GM23338 (cell line): Measurements from ENCODE around the gene KIRREL3.

Source experiments
- CREB1 ChIP-seq: fragments of 250-450 bp; sonication (Bioruptor Pico); IDR thresholded peaks from 2 replicates; pipeline ENCODE4 v1.5.0; 2020; ENCODE audit warnings: low read depth, mild to moderate bottlenecking, moderate library complexity
- ETS1 ChIP-seq: IDR thresholded peaks from 2 replicates; pipeline ENCODE4 v1.6.1; 2016; ENCODE audit warnings: antibody characterized with exemption
- EZH2 ChIP-seq: fragments of 200-600 bp; sonication (generic); IDR thresholded peaks from one replicate; pipeline ENCODE4 v1.8.0; 2017; ENCODE audit warnings: antibody characterized with exemption, mild to moderate bottlenecking, low read depth; ENCODE audit not compliant: unreplicated experiment
- EZH2phosphoT487 ChIP-seq: fragments of 200-600 bp; sonication (generic); IDR thresholded peaks from one replicate; pipeline ENCODE4 v1.8.1; 2018; ENCODE audit warnings: antibody characterized with exemption; ENCODE audit not compliant: unreplicated experiment
- JUNB ChIP-seq: IDR thresholded peaks from one replicate; pipeline ENCODE4 v1.6.1; 2016; ENCODE audit warnings: antibody characterized with exemption; ENCODE audit not compliant: unreplicated experiment
- POLR2AphosphoS5 ChIP-seq: IDR thresholded peaks from 2 replicates; pipeline ENCODE4 v1.6.1; 2016; ENCODE audit warnings: antibody characterized with exemption, low read depth
- REST ChIP-seq: IDR thresholded peaks from one replicate; pipeline ENCODE4 v1.6.1; 2018; ENCODE audit warnings: antibody characterized with exemption; ENCODE audit not compliant: unreplicated experiment
- STAT1 ChIP-seq: IDR thresholded peaks from one replicate; pipeline ENCODE4 v1.6.1; 2016; ENCODE audit warnings: antibody characterized with exemption; ENCODE audit not compliant: unreplicated experiment
- ZNF114 ChIP-seq: fragments of 250-450 bp; sonication (Bioruptor Pico); IDR thresholded peaks from 2 replicates; pipeline ENCODE4 v1.5.0; 2020; ENCODE audit warnings: mild to moderate bottlenecking, moderate library complexity
- TF ChIP-seq, protein P1 (sequence below), 2 experiments: fragments of 200-600 bp in 1 of 2; sonication (generic) in 1 of 2; conservative IDR thresholded peaks; 2 replicates each; pipeline versions ENCODE4 v1.5.1 to v1.6.1; 2016 to 2017; ENCODE audit warnings: antibody characterized with exemption in 2 of 2, low read depth in 2 of 2, mild to moderate bottlenecking in 2 of 2, moderate library complexity in 1 of 2
- TF ChIP-seq, protein P2 (sequence below): fragments of 250-450 bp; sonication (Bioruptor Pico); IDR thresholded peaks from 2 replicates; pipeline ENCODE4 v1.5.0; 2020; ENCODE audit warnings: mild to moderate bottlenecking, moderate library complexity

DNA sequence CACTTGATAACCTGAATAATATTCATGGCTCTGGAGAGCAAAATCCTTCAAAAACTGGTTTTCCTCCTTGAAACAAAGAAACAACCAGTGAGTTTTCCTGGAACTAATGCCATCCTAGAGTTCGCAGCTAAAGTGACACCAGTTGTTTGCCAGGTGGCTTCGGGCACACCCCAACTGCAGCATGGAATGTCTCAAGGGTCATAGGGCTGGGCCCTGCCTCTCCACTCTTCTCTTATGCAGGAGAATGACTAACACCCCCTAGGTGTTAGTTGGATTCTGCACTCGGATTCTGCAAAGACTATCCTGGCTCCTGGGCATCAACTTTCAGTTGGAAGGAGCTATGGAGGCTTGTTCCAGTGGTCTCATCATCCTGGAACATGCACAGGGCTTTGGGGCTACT is 98.8 kb downstream of the KIRREL3 start:
- TF ChIP-seq, protein P1, sequence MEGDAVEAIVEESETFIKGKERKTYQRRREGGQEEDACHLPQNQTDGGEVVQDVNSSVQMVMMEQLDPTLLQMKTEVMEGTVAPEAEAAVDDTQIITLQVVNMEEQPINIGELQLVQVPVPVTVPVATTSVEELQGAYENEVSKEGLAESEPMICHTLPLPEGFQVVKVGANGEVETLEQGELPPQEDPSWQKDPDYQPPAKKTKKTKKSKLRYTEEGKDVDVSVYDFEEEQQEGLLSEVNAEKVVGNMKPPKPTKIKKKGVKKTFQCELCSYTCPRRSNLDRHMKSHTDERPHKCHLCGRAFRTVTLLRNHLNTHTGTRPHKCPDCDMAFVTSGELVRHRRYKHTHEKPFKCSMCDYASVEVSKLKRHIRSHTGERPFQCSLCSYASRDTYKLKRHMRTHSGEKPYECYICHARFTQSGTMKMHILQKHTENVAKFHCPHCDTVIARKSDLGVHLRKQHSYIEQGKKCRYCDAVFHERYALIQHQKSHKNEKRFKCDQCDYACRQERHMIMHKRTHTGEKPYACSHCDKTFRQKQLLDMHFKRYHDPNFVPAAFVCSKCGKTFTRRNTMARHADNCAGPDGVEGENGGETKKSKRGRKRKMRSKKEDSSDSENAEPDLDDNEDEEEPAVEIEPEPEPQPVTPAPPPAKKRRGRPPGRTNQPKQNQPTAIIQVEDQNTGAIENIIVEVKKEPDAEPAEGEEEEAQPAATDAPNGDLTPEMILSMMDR (conservative IDR thresholded peaks at IDR 0.05; ENCODE audit: low read depth in 2 of 2) = no peak
- no peak for TF ChIP-seq JUNB
- TF ChIP-seq EZH2 = no peak
- TF ChIP-seq POLR2AphosphoS5 = no peak
- no peak for TF ChIP-seq EZH2phosphoT487
- no peak for TF ChIP-seq REST
- TF ChIP-seq, protein P2, sequence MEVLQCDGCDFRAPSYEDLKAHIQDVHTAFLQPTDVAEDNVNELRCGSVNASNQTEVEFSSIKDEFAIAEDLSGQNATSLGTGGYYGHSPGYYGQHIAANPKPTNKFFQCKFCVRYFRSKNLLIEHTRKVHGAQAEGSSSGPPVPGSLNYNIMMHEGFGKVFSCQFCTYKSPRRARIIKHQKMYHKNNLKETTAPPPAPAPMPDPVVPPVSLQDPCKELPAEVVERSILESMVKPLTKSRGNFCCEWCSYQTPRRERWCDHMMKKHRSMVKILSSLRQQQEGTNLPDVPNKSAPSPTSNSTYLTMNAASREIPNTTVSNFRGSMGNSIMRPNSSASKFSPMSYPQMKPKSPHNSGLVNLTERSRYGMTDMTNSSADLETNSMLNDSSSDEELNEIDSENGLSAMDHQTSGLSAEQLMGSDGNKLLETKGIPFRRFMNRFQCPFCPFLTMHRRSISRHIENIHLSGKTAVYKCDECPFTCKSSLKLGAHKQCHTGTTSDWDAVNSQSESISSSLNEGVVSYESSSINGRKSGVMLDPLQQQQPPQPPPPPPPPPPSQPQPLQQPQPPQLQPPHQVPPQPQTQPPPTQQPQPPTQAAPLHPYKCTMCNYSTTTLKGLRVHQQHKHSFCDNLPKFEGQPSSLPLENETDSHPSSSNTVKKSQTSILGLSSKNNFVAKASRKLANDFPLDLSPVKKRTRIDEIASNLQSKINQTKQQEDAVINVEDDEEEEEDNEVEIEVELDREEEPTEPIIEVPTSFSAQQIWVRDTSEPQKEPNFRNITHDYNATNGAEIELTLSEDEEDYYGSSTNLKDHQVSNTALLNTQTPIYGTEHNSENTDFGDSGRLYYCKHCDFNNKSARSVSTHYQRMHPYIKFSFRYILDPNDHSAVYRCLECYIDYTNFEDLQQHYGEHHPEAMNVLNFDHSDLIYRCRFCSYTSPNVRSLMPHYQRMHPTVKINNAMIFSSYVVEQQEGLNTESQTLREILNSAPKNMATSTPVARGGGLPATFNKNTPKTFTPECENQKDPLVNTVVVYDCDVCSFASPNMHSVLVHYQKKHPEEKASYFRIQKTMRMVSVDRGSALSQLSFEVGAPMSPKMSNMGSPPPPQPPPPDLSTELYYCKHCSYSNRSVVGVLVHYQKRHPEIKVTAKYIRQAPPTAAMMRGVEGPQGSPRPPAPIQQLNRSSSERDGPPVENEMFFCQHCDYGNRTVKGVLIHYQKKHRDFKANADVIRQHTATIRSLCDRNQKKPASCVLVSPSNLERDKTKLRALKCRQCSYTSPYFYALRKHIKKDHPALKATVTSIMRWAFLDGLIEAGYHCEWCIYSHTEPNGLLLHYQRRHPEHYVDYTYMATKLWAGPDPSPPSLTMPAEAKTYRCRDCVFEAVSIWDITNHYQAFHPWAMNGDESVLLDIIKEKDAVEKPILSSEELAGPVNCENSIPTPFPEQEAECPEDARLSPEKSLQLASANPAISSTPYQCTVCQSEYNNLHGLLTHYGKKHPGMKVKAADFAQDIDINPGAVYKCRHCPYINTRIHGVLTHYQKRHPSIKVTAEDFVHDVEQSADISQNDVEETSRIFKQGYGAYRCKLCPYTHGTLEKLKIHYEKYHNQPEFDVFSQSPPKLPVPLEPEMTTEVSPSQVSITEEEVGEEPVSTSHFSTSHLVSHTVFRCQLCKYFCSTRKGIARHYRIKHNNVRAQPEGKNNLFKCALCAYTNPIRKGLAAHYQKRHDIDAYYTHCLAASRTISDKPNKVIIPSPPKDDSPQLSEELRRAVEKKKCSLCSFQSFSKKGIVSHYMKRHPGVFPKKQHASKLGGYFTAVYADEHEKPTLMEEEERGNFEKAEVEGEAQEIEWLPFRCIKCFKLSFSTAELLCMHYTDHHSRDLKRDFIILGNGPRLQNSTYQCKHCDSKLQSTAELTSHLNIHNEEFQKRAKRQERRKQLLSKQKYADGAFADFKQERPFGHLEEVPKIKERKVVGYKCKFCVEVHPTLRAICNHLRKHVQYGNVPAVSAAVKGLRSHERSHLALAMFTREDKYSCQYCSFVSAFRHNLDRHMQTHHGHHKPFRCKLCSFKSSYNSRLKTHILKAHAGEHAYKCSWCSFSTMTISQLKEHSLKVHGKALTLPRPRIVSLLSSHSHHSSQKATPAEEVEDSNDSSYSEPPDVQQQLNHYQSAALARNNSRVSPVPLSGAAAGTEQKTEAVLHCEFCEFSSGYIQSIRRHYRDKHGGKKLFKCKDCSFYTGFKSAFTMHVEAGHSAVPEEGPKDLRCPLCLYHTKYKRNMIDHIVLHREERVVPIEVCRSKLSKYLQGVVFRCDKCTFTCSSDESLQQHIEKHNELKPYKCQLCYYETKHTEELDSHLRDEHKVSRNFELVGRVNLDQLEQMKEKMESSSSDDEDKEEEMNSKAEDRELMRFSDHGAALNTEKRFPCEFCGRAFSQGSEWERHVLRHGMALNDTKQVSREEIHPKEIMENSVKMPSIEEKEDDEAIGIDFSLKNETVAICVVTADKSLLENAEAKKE (CRISPR knock-in tag) = no peak
- no peak for TF ChIP-seq CREB1 (CRISPR knock-in tag)
- TF ChIP-seq ZNF114 (CRISPR knock-in tag) = no peak
- TF ChIP-seq ETS1 = no peak
- no peak for TF ChIP-seq STAT1
